Measurements from ENCODE around the gene FRRS1L. TPM values are rescaled to one million over a fixed set of nuclear protein-coding genes. Genes with fewer than 3 reads are reported as not detected.

The FRRS1L gene
- total RNA-seq, 1 experiment from 2014 or later = not detected

DNA sequence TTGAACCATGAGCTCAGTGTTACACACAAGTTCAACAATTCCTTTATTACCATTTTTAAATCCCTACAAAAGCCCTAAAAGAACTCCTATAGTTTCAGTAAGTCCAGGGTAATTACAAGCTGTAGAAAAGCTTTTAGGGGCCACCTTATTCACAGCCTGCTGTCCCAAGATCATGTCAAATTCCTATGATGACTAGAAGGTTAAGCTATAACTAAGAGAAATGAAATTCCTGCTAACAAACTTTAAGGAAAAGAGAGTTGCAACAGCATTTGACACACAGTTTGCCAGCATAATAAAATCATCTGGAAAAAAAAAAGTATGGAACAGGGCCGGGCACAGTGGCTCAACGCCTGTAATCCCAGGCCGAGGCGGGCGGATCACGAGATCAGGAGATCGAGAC is 78.8 kb downstream of the FRRS1L start:
- peaks cover 23% of the 10 kb centered on the region for H3K4me1 ChIP-seq (replicated peaks; ENCODE audit: insufficient read depth)
- H3K27me3 ChIP-seq (ENCODE audit: insufficient read depth, low read depth) = no peaks in the 10 kb centered on the region
- peaks cover 73% of the 10 kb centered on the region for H3K79me2 ChIP-seq (ENCODE audit: low read depth)
- no peak overlapping the region for H3K4me2 ChIP-seq
- ChIA-PET POLR2A (ENCODE audit: unreplicated experiment) (interaction anchor here (0.7 kb wide), 1 partner anchor 133 kb away, joined by 5 read pairs; no protein-coding TSS in a partner anchor), CTCF (interaction anchor here (0.7 to 1.1 kb wide), 2 partner anchors 257 to 382 kb away, joined by 3 to 5 read pairs; no protein-coding TSS in a partner anchor)
- no peak overlapping the region for H2AFZ ChIP-seq
- H4K20me1 ChIP-seq (ENCODE audit: insufficient read depth) = no peaks in the 10 kb centered on the region
- no TSS peak for BruUV-seq (replicated peaks)
- H3K27ac ChIP-seq = no peak overlapping the region
- DNase-seq = no peak
- intact Hi-C loops (cut with micrococcal nuclease; ENCODE audit: unreplicated experiment) = no loop called here
- peaks cover 22% of the 10 kb centered on the region; the same call in 1 of the 2 replicates for H3F3A ChIP-seq (ENCODE audit: insufficient read depth, low read depth)
- H3K9me2 ChIP-seq (ENCODE audit: insufficient read depth) = no peaks in the 10 kb centered on the region
- no peak for TF ChIP-seq CTCF (conservative IDR thresholded peaks at IDR 0.05)
- no peak for TF ChIP-seq EZH2 (IDR thresholded peaks at IDR 0.05; ENCODE audit: low read depth)
- no peaks in the 10 kb centered on the region for H3K9me3 ChIP-seq (ENCODE audit: insufficient read depth, low read depth)
- peaks cover 61% of the 10 kb centered on the region for H3K36me3 ChIP-seq (ENCODE audit: low read depth)
- H3K4me3 ChIP-seq = no peak overlapping the region

GRCh38 chr9:109087795-109088194 is 79.3 kb downstream of the FRRS1L start:
- H3K9me2 ChIP-seq (ENCODE audit: insufficient read depth) = no peaks in the 10 kb centered on the region
- H4K20me1 ChIP-seq (ENCODE audit: insufficient read depth) = no peaks in the 10 kb centered on the region
- H3K4me2 ChIP-seq = no peak overlapping the region
- no peak for TF ChIP-seq EZH2 (IDR thresholded peaks at IDR 0.05; ENCODE audit: low read depth)
- TF ChIP-seq CTCF (conservative IDR thresholded peaks at IDR 0.05) = no peak
- H3K4me1 ChIP-seq (replicated peaks; ENCODE audit: insufficient read depth) = peaks cover 23% of the 10 kb centered on the region
- POLR2A ChIA-PET (ENCODE audit: unreplicated experiment) = interaction anchor here (0.7 kb wide), 1 partner anchor 134 kb away, joined by 5 read pairs; no protein-coding TSS in a partner anchor
- H3K27me3 ChIP-seq (ENCODE audit: insufficient read depth, low read depth) = no peaks in the 10 kb centered on the region
- DNase-seq = no peak
- BruUV-seq (replicated peaks) = no TSS peak
- H3F3A ChIP-seq (ENCODE audit: insufficient read depth, low read depth) = peaks cover 26% of the 10 kb centered on the region; the same call in 1 of the 2 replicates
- H3K27ac ChIP-seq = peak overlapping the region; percentile 82; the same call in 1 of the 2 replicates
- H3K79me2 ChIP-seq (ENCODE audit: low read depth) = peaks cover 75% of the 10 kb centered on the region
- H3K36me3 ChIP-seq (ENCODE audit: low read depth) = peaks cover 59% of the 10 kb centered on the region
- no peak overlapping the region for H2AFZ ChIP-seq
- no peak overlapping the region for H3K4me3 ChIP-seq
- H3K9me3 ChIP-seq (ENCODE audit: insufficient read depth, low read depth) = no peaks in the 10 kb centered on the region
- CTCF ChIA-PET = interaction anchor here (1.1 kb wide), 1 partner anchor 258 kb away, joined by 3 read pairs; no protein-coding TSS in a partner anchor
- intact Hi-C loops (cut with micrococcal nuclease; ENCODE audit: unreplicated experiment) = no loop called here

GRCh38 chr9:109086221-109086620 is 80.8 kb downstream of the FRRS1L start:
- Histone ChIP-seq H3K9me3 (ENCODE audit: insufficient read depth, low read depth) (no peaks in the 10 kb centered on the region), H3K4me3 (0 out of 2 replicates have a peak overlapping the region, but pooled peaks have one; percentile 0), H3K4me2 (peak overlapping the region; percentile 38; the same call in 1 of the 2 replicates), H2AFZ (no peak overlapping the region), H4K20me1 (ENCODE audit: insufficient read depth) (no peaks in the 10 kb centered on the region), H3F3A (ENCODE audit: insufficient read depth, low read depth) (peaks cover 26% of the 10 kb centered on the region; the same call in 1 of the 2 replicates), H3K9me2 (ENCODE audit: insufficient read depth) (no peaks in the 10 kb centered on the region), H3K27ac (peak overlapping the region; percentile 82), H3K36me3 (ENCODE audit: low read depth) (peaks cover 60% of the 10 kb centered on the region), H3K27me3 (ENCODE audit: insufficient read depth, low read depth) (no peaks in the 10 kb centered on the region), H3K4me1 (replicated peaks; ENCODE audit: insufficient read depth) (peaks cover 23% of the 10 kb centered on the region), H3K79me2 (ENCODE audit: low read depth) (peaks cover 66% of the 10 kb centered on the region)
- ChIA-PET POLR2A (ENCODE audit: unreplicated experiment) (interaction anchor here (0.6 kb wide), 1 partner anchor 1800 kb away, joined by 6 read pairs; no protein-coding TSS in a partner anchor), CTCF (no interaction called here)
- no peak for TF ChIP-seq CTCF (conservative IDR thresholded peaks at IDR 0.05)
- TF ChIP-seq EZH2 (IDR thresholded peaks at IDR 0.05; ENCODE audit: low read depth) = no peak
- intact Hi-C loops (cut with micrococcal nuclease; ENCODE audit: unreplicated experiment) = no loop called here
- DNase-seq = peak in 1 of 2 experiments; percentile 56
- BruUV-seq (replicated peaks) = no TSS peak

Data from PC-9 (cell line).